Gastrocnemius medialis (tissue), 4 donors: ENCODE measurements around the gene P4HTM.

Source experiments
- POLR2A ChIP-seq, 2 donors: fragments of 450-650 bp; IDR thresholded peaks; one replicate each; pipeline ENCODE4 v1.6.1; 2017; ENCODE audit warnings: antibody characterized with exemption in 2 of 2, mild to moderate bottlenecking in 2 of 2, moderate library complexity in 2 of 2
- TF ChIP-seq, protein P1 (sequence below), 5 experiments: fragments of 450-650 bp in 3 of 5; fragments of 200-600 bp in 2 of 5; sonication (generic) in 2 of 5; IDR thresholded peaks in 4 of 5; conservative IDR thresholded peaks in 1 of 5; 1 replicate in 4 of 5; 2 replicates in 1 of 5; pipeline ENCODE4 v1.5.1; 2016 to 2019; ENCODE audit warnings: antibody characterized with exemption in 5 of 5, mild to moderate bottlenecking in 3 of 5, moderate library complexity in 3 of 5

DNA sequence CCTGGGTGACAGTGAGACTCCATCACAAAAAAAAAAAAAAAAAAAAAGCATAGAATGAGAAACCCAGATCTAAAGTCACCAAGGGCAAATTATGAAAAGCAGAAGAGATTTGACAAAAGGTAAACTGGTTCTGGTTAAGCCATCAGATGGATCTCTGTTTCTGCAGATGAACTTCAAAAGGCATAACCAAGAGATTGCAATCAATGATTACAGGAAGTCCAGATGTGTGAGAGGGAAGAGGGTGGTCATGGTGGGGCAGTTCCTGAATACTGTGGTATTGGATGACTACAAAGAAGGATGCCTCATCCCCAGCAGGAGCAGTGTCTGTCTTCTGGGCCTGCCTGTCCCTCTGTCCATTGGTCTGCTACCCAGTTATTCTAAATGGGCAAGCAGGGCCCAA lies 3.8 kb downstream of the P4HTM start:
- TF ChIP-seq, protein P1, sequence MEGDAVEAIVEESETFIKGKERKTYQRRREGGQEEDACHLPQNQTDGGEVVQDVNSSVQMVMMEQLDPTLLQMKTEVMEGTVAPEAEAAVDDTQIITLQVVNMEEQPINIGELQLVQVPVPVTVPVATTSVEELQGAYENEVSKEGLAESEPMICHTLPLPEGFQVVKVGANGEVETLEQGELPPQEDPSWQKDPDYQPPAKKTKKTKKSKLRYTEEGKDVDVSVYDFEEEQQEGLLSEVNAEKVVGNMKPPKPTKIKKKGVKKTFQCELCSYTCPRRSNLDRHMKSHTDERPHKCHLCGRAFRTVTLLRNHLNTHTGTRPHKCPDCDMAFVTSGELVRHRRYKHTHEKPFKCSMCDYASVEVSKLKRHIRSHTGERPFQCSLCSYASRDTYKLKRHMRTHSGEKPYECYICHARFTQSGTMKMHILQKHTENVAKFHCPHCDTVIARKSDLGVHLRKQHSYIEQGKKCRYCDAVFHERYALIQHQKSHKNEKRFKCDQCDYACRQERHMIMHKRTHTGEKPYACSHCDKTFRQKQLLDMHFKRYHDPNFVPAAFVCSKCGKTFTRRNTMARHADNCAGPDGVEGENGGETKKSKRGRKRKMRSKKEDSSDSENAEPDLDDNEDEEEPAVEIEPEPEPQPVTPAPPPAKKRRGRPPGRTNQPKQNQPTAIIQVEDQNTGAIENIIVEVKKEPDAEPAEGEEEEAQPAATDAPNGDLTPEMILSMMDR (IDR thresholded peaks at IDR 0.05 in 4 of 5, conservative IDR thresholded peaks at IDR 0.05 in 1 of 5) = no peak
- TF ChIP-seq POLR2A (IDR thresholded peaks at IDR 0.05) = no peak
